ENCODE data around the gene RGS17.
"Not testable (repeated sequence)": the region's sequence is repeated elsewhere in the genome, so short reads cannot be mapped to it uniquely, and the experiment has no call there.

RGS17 gene

GRCh38 chr6:153121311-153121710 is 9.8 kb downstream of the RGS17 start:
- no peak for DNase-seq

- no peak for DNase-seq
These were observed 12.8 kb downstream of the RGS17 start for GRCh38 chr6:153117986-153118879.

- not testable (repeated sequence) for DNase-seq
These were observed 20.0 kb downstream of the RGS17 start for GRCh38 chr6:153111082-153111481.

- not testable (repeated sequence) for DNase-seq
These were observed 20.5 kb downstream of the RGS17 start for GRCh38 chr6:153110612-153111011.

- no peak for DNase-seq
These were observed 22.8 kb downstream of the RGS17 start for GRCh38 chr6:153108315-153108714.

- no peak for DNase-seq
These were observed 25.1 kb downstream of the RGS17 start for GRCh38 chr6:153106021-153106420.

GRCh38 chr6:153104220-153104619 is 26.9 kb downstream of the RGS17 start:
- DNase-seq, result no peak

GRCh38 chr6:153103319-153103655 is 27.8 kb downstream of the RGS17 start:
- no peak for DNase-seq

GRCh38 chr6:153102605-153103318 is 28.3 kb downstream of the RGS17 start:
- DNase-seq, result no peak

- DNase-seq, result no peak
These were observed 29.6 kb downstream of the RGS17 start for GRCh38 chr6:153101461-153101860.

GRCh38 chr6:153099636-153100035 is 31.4 kb downstream of the RGS17 start:
- DNase-seq, result no peak

- DNase-seq, result no peak
These were observed 34.3 kb downstream of the RGS17 start for GRCh38 chr6:153096792-153097191.

GRCh38 chr6:153096031-153096430 is 35.1 kb downstream of the RGS17 start:
- no peak for DNase-seq

GRCh38 chr6:153092082-153093013 is 38.7 kb downstream of the RGS17 start:
- no peak for DNase-seq

- DNase-seq, result no peak
These were observed 40.7 kb downstream of the RGS17 start for GRCh38 chr6:153090241-153090930.

GRCh38 chr6:153088796-153089195 is 42.3 kb downstream of the RGS17 start:
- no peak for DNase-seq

GRCh38 chr6:153087436-153087835 is 43.6 kb downstream of the RGS17 start:
- no peak for DNase-seq

GRCh38 chr6:153086225-153086990 is 44.7 kb downstream of the RGS17 start:
- DNase-seq, result no peak

GRCh38 chr6:153085239-153085638 is 45.8 kb downstream of the RGS17 start:
- no peak for DNase-seq

- DNase-seq, result no peak
These were observed 46.7 kb downstream of the RGS17 start for GRCh38 chr6:153084393-153084792.

- DNase-seq, result no peak
These were observed 47.2 kb downstream of the RGS17 start for GRCh38 chr6:153083869-153084268.

GRCh38 chr6:153081914-153082313 is 49.2 kb downstream of the RGS17 start:
- DNase-seq, result no peak

Data from DMS 273 treated with DMSO at 0.1 percent for 48 hours (cell line).